Astrocyte (in vitro differentiated cells and primary cell): ENCODE results near the gene PDE4A. TPM values are rescaled to one million over a fixed set of nuclear protein-coding genes. Genes with fewer than 3 reads are reported as not detected.

Experiments used
- DNase-seq: peaks from one replicate; pipeline ENCODE4 v3.0.0-alpha.2; 2010; ENCODE audit warnings: low read depth
- FAIRE-seq: peaks from 2 replicates; lab custom pipeline; 2011; peaks lifted over from hg19 to GRCh38; lab: Jason Lieb, UNC
- H2AFZ ChIP-seq: 2 replicates; pipeline ENCODE4 v1.6.0; 2012; ENCODE audit warnings: low read depth, low read length, inconsistent platforms
- H3K27ac ChIP-seq: 2 replicates; pipeline ENCODE4 v1.5.1; 2011; ENCODE audit warnings: low read depth, low read length, inconsistent platforms
- H3K27me3 ChIP-seq: 2 replicates; pipeline ENCODE4 v1.6.0; 2011; ENCODE audit warnings: low read length, inconsistent platforms; ENCODE audit not compliant: insufficient read depth
- H3K36me3 ChIP-seq: 2 replicates; pipeline ENCODE4 v1.5.1; 2011; ENCODE audit warnings: low read length, inconsistent platforms; ENCODE audit not compliant: insufficient read depth
- H3K4me1 ChIP-seq: 2 replicates; pipeline ENCODE4 v1.5.1; 2011; ENCODE audit warnings: low read length, inconsistent platforms; ENCODE audit not compliant: insufficient read depth
- H3K4me2 ChIP-seq: 2 replicates; pipeline ENCODE4 v1.6.0; 2012; ENCODE audit warnings: low read length, inconsistent platforms
- H3K4me3 ChIP-seq: 2 replicates; pipeline ENCODE4 v1.5.1; 2011; ENCODE audit warnings: low read depth, mild to moderate bottlenecking, low read length, inconsistent platforms; ENCODE audit not compliant: insufficient read depth
- H3K79me2 ChIP-seq: 2 replicates; pipeline ENCODE4 v1.6.0; 2012; ENCODE audit warnings: mild to moderate bottlenecking, low read length, inconsistent platforms; ENCODE audit not compliant: insufficient read depth
- H3K9ac ChIP-seq: 2 replicates; pipeline ENCODE4 v1.6.0; 2012; ENCODE audit warnings: mild to moderate bottlenecking, low read length, inconsistent platforms
- H3K9me3 ChIP-seq: 2 replicates; pipeline ENCODE4 v1.5.1; 2012; ENCODE audit warnings: low read depth, mild to moderate bottlenecking, low read length, inconsistent platforms; ENCODE audit not compliant: insufficient read depth
- H4K20me1 ChIP-seq: 2 replicates; pipeline ENCODE4 v1.6.0; 2012; ENCODE audit warnings: low read length, inconsistent platforms; ENCODE audit not compliant: insufficient read depth
- H3K27ac Mint-ChIP-seq: one replicate; pipeline ENCODE4 v1.8.0; 2021; ENCODE audit warnings: mild to moderate bottlenecking, mixed read lengths; ENCODE audit not compliant: unreplicated experiment
- H3K27me3 Mint-ChIP-seq: one replicate; pipeline ENCODE4 v1.8.0; 2021; ENCODE audit warnings: low read depth, mixed read lengths; ENCODE audit not compliant: unreplicated experiment
- H3K36me3 Mint-ChIP-seq: one replicate; pipeline ENCODE4 v1.8.0; 2021; ENCODE audit warnings: low read depth, mixed read lengths; ENCODE audit not compliant: unreplicated experiment
- H3K4me1 Mint-ChIP-seq: one replicate; pipeline ENCODE4 v1.8.0; 2021; ENCODE audit warnings: low read depth, mixed read lengths; ENCODE audit not compliant: unreplicated experiment
- H3K4me3 Mint-ChIP-seq: one replicate; pipeline ENCODE4 v1.8.0; 2021; ENCODE audit warnings: mild to moderate bottlenecking, moderate library complexity, mixed read lengths; ENCODE audit not compliant: unreplicated experiment
- H3K9me3 Mint-ChIP-seq: one replicate; pipeline ENCODE4 v1.8.0; 2021; ENCODE audit warnings: mild to moderate bottlenecking, mixed read lengths; ENCODE audit not compliant: unreplicated experiment
- EZH2 ChIP-seq: IDR thresholded peaks from 2 replicates; pipeline ENCODE4 v1.6.1; 2012; ENCODE audit warnings: mild to moderate bottlenecking, low read length, inconsistent platforms; ENCODE audit not compliant: insufficient read depth
- total RNA-seq: library from RNA; stranded (reverse); gene quantifications from 2 replicates; pipeline ENCODE4 v1.2.1, GENCODE V29; 2021
- TF ChIP-seq, protein P1 (sequence below): IDR thresholded peaks from 2 replicates; pipeline ENCODE4 v1.5.1; 2011; ENCODE audit warnings: low read depth, mild to moderate bottlenecking, inconsistent platforms, low read length, moderate library complexity; ENCODE audit not compliant: insufficient read depth

PDE4A gene
- total RNA-seq, 1 donor from 2014 or later, result 3.2 TPM

GRCh38 chr19:10424011-10424637 lies 3.8 kb downstream of the PDE4A start:
- peak overlapping the region; percentile 40 for H3K4me3 Mint-ChIP-seq
- H3K4me1 Mint-ChIP-seq, result peaks cover 7% of the 10 kb centered on the region
- DNase-seq (peak; percentile 38), FAIRE-seq (no peak)
- Histone ChIP-seq H3K9ac (peak overlapping the region; percentile 61), H3K4me3 (peak overlapping the region; percentile 48), H3K27me3 (peaks cover 24% of the 10 kb centered on the region), H3K4me2 (peak overlapping the region; percentile 89), H2AFZ (peak overlapping the region; percentile 60), H4K20me1 (peaks cover 13% of the 10 kb centered on the region), H3K79me2 (no peaks in the 10 kb centered on the region), H3K4me1 (peaks cover 29% of the 10 kb centered on the region), H3K36me3 (no peaks in the 10 kb centered on the region), H3K9me3 (no peaks in the 10 kb centered on the region), H3K27ac (no peak overlapping the region)
- no peak overlapping the region for H3K27ac Mint-ChIP-seq
- H3K36me3 Mint-ChIP-seq, result no peaks in the 10 kb centered on the region
- peaks cover 68% of the 10 kb centered on the region for H3K27me3 Mint-ChIP-seq
- H3K9me3 Mint-ChIP-seq, result peaks cover 2% of the 10 kb centered on the region
- no peak for TF ChIP-seq EZH2
- TF ChIP-seq, protein P1, sequence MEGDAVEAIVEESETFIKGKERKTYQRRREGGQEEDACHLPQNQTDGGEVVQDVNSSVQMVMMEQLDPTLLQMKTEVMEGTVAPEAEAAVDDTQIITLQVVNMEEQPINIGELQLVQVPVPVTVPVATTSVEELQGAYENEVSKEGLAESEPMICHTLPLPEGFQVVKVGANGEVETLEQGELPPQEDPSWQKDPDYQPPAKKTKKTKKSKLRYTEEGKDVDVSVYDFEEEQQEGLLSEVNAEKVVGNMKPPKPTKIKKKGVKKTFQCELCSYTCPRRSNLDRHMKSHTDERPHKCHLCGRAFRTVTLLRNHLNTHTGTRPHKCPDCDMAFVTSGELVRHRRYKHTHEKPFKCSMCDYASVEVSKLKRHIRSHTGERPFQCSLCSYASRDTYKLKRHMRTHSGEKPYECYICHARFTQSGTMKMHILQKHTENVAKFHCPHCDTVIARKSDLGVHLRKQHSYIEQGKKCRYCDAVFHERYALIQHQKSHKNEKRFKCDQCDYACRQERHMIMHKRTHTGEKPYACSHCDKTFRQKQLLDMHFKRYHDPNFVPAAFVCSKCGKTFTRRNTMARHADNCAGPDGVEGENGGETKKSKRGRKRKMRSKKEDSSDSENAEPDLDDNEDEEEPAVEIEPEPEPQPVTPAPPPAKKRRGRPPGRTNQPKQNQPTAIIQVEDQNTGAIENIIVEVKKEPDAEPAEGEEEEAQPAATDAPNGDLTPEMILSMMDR, result peak; percentile 52

DNA sequence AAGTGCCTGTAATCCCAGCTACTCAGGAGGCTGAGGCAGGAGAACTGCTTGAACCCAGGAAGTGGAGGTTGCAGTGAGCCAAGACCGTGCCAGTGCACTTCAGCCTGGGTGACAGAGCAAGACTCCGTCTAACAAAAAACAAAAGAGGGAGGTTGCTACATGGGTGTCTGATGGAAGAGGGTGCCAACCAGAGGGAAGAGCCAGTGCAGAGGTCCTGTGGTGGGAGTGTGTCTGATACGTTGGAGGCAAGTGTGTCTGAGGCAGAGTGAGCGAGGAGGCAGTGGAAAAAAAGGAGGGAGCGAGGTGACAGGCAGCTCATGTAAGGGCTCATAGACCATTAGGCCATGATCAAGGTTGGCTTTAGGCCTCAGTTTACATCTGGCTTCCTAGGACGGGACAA lies 6.8 kb downstream of the PDE4A start:
- DNase-seq (no peak), FAIRE-seq (no peak)
- peaks cover 4% of the 10 kb centered on the region for H3K9me3 Mint-ChIP-seq
- H3K27ac Mint-ChIP-seq, result no peak overlapping the region
- no peak overlapping the region for H3K27ac ChIP-seq
- no peaks in the 10 kb centered on the region for H3K36me3 ChIP-seq
- peaks cover 76% of the 10 kb centered on the region for H3K27me3 Mint-ChIP-seq
- peaks cover 2% of the 10 kb centered on the region for H3K36me3 Mint-ChIP-seq
- peaks cover 2% of the 10 kb centered on the region for H4K20me1 ChIP-seq
- peaks cover 21% of the 10 kb centered on the region for H3K4me1 ChIP-seq
- no peak overlapping the region for H3K4me3 ChIP-seq
- H3K79me2 ChIP-seq, result no peaks in the 10 kb centered on the region
- H2AFZ ChIP-seq, result no peak overlapping the region
- H3K4me1 Mint-ChIP-seq, result no peaks in the 10 kb centered on the region
- H3K9me3 ChIP-seq, result no peaks in the 10 kb centered on the region
- no peak overlapping the region for H3K9ac ChIP-seq
- TF ChIP-seq EZH2, result no peak
- TF ChIP-seq, protein P1, result no peak
- no peak overlapping the region for H3K4me2 ChIP-seq
- H3K4me3 Mint-ChIP-seq, result no peak overlapping the region
- peaks cover 25% of the 10 kb centered on the region for H3K27me3 ChIP-seq

- Mint-ChIP-seq H3K9me3 (peaks cover 4% of the 10 kb centered on the region), H3K4me3 (no peak overlapping the region), H3K36me3 (peaks cover 2% of the 10 kb centered on the region), H3K27ac (no peak overlapping the region), H3K4me1 (peaks cover 3% of the 10 kb centered on the region), H3K27me3 (peaks cover 71% of the 10 kb centered on the region)
- Histone ChIP-seq H3K36me3 (no peaks in the 10 kb centered on the region), H3K79me2 (no peaks in the 10 kb centered on the region), H3K27ac (no peak overlapping the region), H3K4me2 (no peak overlapping the region), H3K4me3 (no peak overlapping the region), H4K20me1 (no peaks in the 10 kb centered on the region), H3K27me3 (peaks cover 23% of the 10 kb centered on the region), H3K9me3 (no peaks in the 10 kb centered on the region), H3K4me1 (peaks cover 18% of the 10 kb centered on the region), H2AFZ (no peak overlapping the region), H3K9ac (no peak overlapping the region)
- no peak for TF ChIP-seq EZH2
- TF ChIP-seq, protein P1, result no peak
- no peak for FAIRE-seq
- no peak for DNase-seq
Measured at GRCh38 chr19:10428996-10429381, 8.7 kb downstream of the PDE4A start.
